GM21360 (cell line): ENCODE data around the gene SPON1.

Source experiments
- ATAC-seq: cut with Tn5 transposase; IDR thresholded peaks from one replicate; pipeline ENCODE4 v1.9.1; 2021; ENCODE audit warnings: mild to moderate bottlenecking, moderate library complexity; ENCODE audit not compliant: unreplicated experiment

The SPON1 gene

GRCh38 chr11:13942971-13943381, 19.5 kb upstream of the SPON1 start:
- ATAC-seq = no peak

- ATAC-seq = no peak
These were observed 18.5 kb upstream of the SPON1 start for GRCh38 chr11:13944016-13944415.

GRCh38 chr11:13944911-13945425, 17.6 kb upstream of the SPON1 start:
- ATAC-seq = no peak

GRCh38 chr11:13947379-13947778, 15.1 kb upstream of the SPON1 start:
- no peak for ATAC-seq

GRCh38 chr11:13949876-13950275, 12.6 kb upstream of the SPON1 start:
- ATAC-seq = no peak

GRCh38 chr11:13952221-13952620, 10.3 kb upstream of the SPON1 start:
- ATAC-seq = no peak

GRCh38 chr11:13952668-13953067, 9.9 kb upstream of the SPON1 start:
- no peak for ATAC-seq

GRCh38 chr11:13954591-13954990, 7.9 kb upstream of the SPON1 start:
- no peak for ATAC-seq

GRCh38 chr11:13955971-13956421, 6.5 kb upstream of the SPON1 start:
- ATAC-seq = no peak

- ATAC-seq = no peak
These were observed 5.5 kb upstream of the SPON1 start for GRCh38 chr11:13956988-13957387.

- ATAC-seq = no peak
These were observed 3.7 kb upstream of the SPON1 start for GRCh38 chr11:13958641-13959400.

- no peak for ATAC-seq
These were observed 343 bp upstream of the SPON1 start for GRCh38 chr11:13962198-13962561.

GRCh38 chr11:13963169-13963948, 836 bp downstream of the SPON1 start:
- no peak for ATAC-seq

- ATAC-seq = no peak
These were observed 1.6 kb downstream of the SPON1 start for GRCh38 chr11:13963949-13964770.

GRCh38 chr11:13964771-13965074, 2.2 kb downstream of the SPON1 start:
- no peak for ATAC-seq

- no peak for ATAC-seq
These were observed 2.8 kb downstream of the SPON1 start for GRCh38 chr11:13965337-13965736.

GRCh38 chr11:13966013-13966412, 3.5 kb downstream of the SPON1 start:
- ATAC-seq = no peak

GRCh38 chr11:13966486-13966885, 4.0 kb downstream of the SPON1 start:
- ATAC-seq = no peak

- ATAC-seq = no peak
These were observed 8.5 kb downstream of the SPON1 start for GRCh38 chr11:13970986-13971385.

- ATAC-seq = no peak
These were observed 9.8 kb downstream of the SPON1 start for GRCh38 chr11:13972043-13972910.
